K562 (cell line): ENCODE measurements around the gene MIEF1. TPM values are rescaled to one million over a fixed set of nuclear protein-coding genes. Genes with fewer than 3 reads are reported as not detected.

Experiments
- ATAC-seq: fragments of 200-7000 bp; cut with Tn5 transposase; 3 replicates; pipeline ENCODE4 v1.9.1; 2020; ENCODE audit warnings: moderate library complexity
- BruUV-seq: library from RNA; stranded (reverse); fragments of 400-500 nt; replicated peaks from 2 replicates; lab custom pipeline; 2021; lab: Mats Ljungman, UMichigan
- CTCF ChIA-PET: fragments of 300-600 bp; formaldehyde crosslinking; extraction: SDS; loops from one replicate; lab custom pipeline; 2021; ENCODE audit warnings: low intra/inter-chr PET ratio; lab: Yijun Ruan, JAX
- POLR2A ChIA-PET: fragments of 300-600, 350-650 bp; sonication (Branson Sonifier 250); formaldehyde crosslinking; extraction: SDS; loops from one replicate; lab custom pipeline; 2021; ENCODE audit warnings: antibody characterized with exemption, inconsistent platforms; lab: Yijun Ruan, JAX
- DNase-seq, 4 experiments: peaks; one replicate each; pipeline versions ENCODE4 v3.0.0 to v3.0.0-alpha.2; 2011 to 2018; ENCODE audit warnings: low spot score in 3 of 4, mixed read lengths in 3 of 4; ENCODE audit errors: extremely low read depth in 1 of 4
- FAIRE-seq: peaks from 2 replicates; lab custom pipeline; 2011; peaks lifted over from hg19 to GRCh38; lab: Jason Lieb, UNC
- H2AFZ ChIP-seq: 2 replicates; pipeline ENCODE4 v1.6.0; 2011; ENCODE audit warnings: low read depth, low read length, control low read depth, inconsistent platforms
- H3K27ac ChIP-seq: fragments of 200-600 bp; 3 replicates; pipeline ENCODE4 v1.8.0; 2011; ENCODE audit warnings: low read depth, mild to moderate bottlenecking, control low read depth, inconsistent platforms, low read length, moderate library complexity, mixed read lengths; ENCODE audit errors: extremely low read depth
- H3K27me3 ChIP-seq, 2 experiments: fragments of 300-600 bp in 1 of 2; 2 replicates in 1 of 2; 3 replicates in 1 of 2; pipeline versions ENCODE4 v1.6.0 to v1.8.0; 2011; ENCODE audit warnings: inconsistent platforms in 2 of 2, low read length in 2 of 2, mild to moderate bottlenecking in 1 of 2, mixed read lengths in 1 of 2, moderate library complexity in 1 of 2; ENCODE audit not compliant: control insufficient read depth in 2 of 2, insufficient read depth in 2 of 2
- H3K36me3 ChIP-seq: fragments of 300-600 bp; 3 replicates; pipeline ENCODE4 v1.8.0; 2011; ENCODE audit warnings: mild to moderate bottlenecking, low read length, inconsistent platforms; ENCODE audit not compliant: control insufficient read depth, insufficient read depth
- H3K4me1 ChIP-seq, 2 experiments: fragments of 200-600 bp in 1 of 2; replicated peaks in 1 of 2; 2 replicates in 1 of 2; 3 replicates in 1 of 2; pipeline versions ENCODE4 v1.5.1 to v1.8.0; 2011; ENCODE audit warnings: inconsistent platforms in 2 of 2, low read length in 2 of 2, mild to moderate bottlenecking in 1 of 2, mixed read lengths in 1 of 2, moderate library complexity in 1 of 2; ENCODE audit not compliant: control insufficient read depth in 2 of 2, insufficient read depth in 2 of 2
- H3K4me2 ChIP-seq: 2 replicates; pipeline ENCODE4 v1.6.1; 2011; ENCODE audit warnings: low read length, control low read depth, inconsistent platforms, mixed read lengths; ENCODE audit not compliant: insufficient read depth
- H3K4me3 ChIP-seq: fragments of 200-600 bp; sonication (generic), shearing (Covaris generic); 2 replicates; pipeline ENCODE4 v1.5.1; 2016; ENCODE audit warnings: control low read depth, inconsistent platforms
- H3K79me2 ChIP-seq: fragments of 200-600 bp; 3 replicates; pipeline ENCODE4 v1.8.0; 2011; ENCODE audit warnings: low read length, inconsistent platforms; ENCODE audit not compliant: control insufficient read depth, insufficient read depth
- H3K9ac ChIP-seq, 2 experiments: 2 replicates each; pipeline versions ENCODE4 v1.6.0 to v1.6.1; 2011; ENCODE audit warnings: low read depth in 2 of 2, low read length in 2 of 2, control low read depth in 1 of 2, inconsistent platforms in 1 of 2, mild to moderate bottlenecking in 1 of 2, mixed read lengths in 1 of 2; ENCODE audit not compliant: insufficient read depth in 1 of 2
- H3K9me1 ChIP-seq: one replicate; pipeline ENCODE4 v1.6.0; 2011; ENCODE audit warnings: inconsistent platforms, mild to moderate bottlenecking, low read length, moderate library complexity; ENCODE audit not compliant: control insufficient read depth, insufficient read depth
- H3K9me3 ChIP-seq: replicated peaks from 2 replicates; pipeline ENCODE4 v1.5.1; 2011; ENCODE audit warnings: low read depth, low read length, inconsistent platforms; ENCODE audit not compliant: control insufficient read depth, insufficient read depth
- H4K20me1 ChIP-seq: replicated peaks from 2 replicates; pipeline ENCODE4 v1.6.1; 2011; ENCODE audit warnings: low read length, inconsistent platforms, mixed read lengths; ENCODE audit not compliant: control insufficient read depth, insufficient read depth
- ARHGAP35 ChIP-seq: fragments of 450-650 bp; IDR thresholded peaks from 2 replicates; pipeline ENCODE4 v1.6.1; 2018; ENCODE audit not compliant: partially characterized antibody
- CBX5 ChIP-seq: IDR thresholded peaks from 2 replicates; pipeline ENCODE4 v1.6.1; 2014; ENCODE audit warnings: low read depth, borderline replicate concordance
- COPS2 ChIP-seq: fragments of 450-650 bp; conservative IDR thresholded peaks from 2 replicates; pipeline ENCODE4 v1.6.1; 2016; ENCODE audit warnings: mild to moderate bottlenecking, moderate library complexity
- E2F8 ChIP-seq: fragments of 450-650 bp; IDR thresholded peaks from 2 replicates; pipeline ENCODE4 v1.7.1; 2018; ENCODE audit warnings: mild to moderate bottlenecking, low read depth; ENCODE audit not compliant: partially characterized antibody
- HNRNPK ChIP-seq: fragments of 200-400 bp; formaldehyde crosslinking; IDR thresholded peaks from one replicate; pipeline ENCODE4 v1.6.1; 2018; ENCODE audit warnings: mild to moderate bottlenecking, low read depth, low read length; ENCODE audit not compliant: poor library complexity, severe bottlenecking
- PTTG1 ChIP-seq: fragments of 450-650 bp; IDR thresholded peaks from 2 replicates; pipeline ENCODE4 v1.6.1; 2016; ENCODE audit warnings: low read depth, mild to moderate bottlenecking, missing genetic modification characterization, missing compliant biosample characterization
- SAFB2 ChIP-seq: fragments of 200-400 bp; formaldehyde crosslinking; IDR thresholded peaks from 2 replicates; pipeline ENCODE4 v1.6.1; 2018; ENCODE audit warnings: borderline replicate concordance, low read length, low read depth, moderate library complexity; ENCODE audit not compliant: severe bottlenecking
- SMAD2 ChIP-seq: fragments of 150-350 bp; IDR thresholded peaks from 2 replicates; pipeline ENCODE4 v1.6.1; 2014; ENCODE audit warnings: low read depth, mild to moderate bottlenecking, low read length
- TARDBP ChIP-seq: fragments of 450-650 bp; IDR thresholded peaks from 2 replicates; pipeline ENCODE4 v1.6.1; 2016
- TCF7L2 ChIP-seq: fragments of 150-350 bp; IDR thresholded peaks from 2 replicates; pipeline ENCODE4 v1.6.1; 2016; ENCODE audit warnings: low read depth, mild to moderate bottlenecking, low read length, moderate library complexity
- THRAP3 ChIP-seq: fragments of 450-650 bp; IDR thresholded peaks from 2 replicates; pipeline ENCODE4 v1.6.1; 2016; ENCODE audit warnings: mild to moderate bottlenecking, inconsistent platforms, borderline replicate concordance
- YY1 ChIP-seq, 3 experiments: IDR thresholded peaks; 2 replicates each; pipeline ENCODE4 v1.6.1; 2011; ENCODE audit warnings: low read length in 2 of 3, mild to moderate bottlenecking in 2 of 3, moderate library complexity in 2 of 3, borderline replicate concordance in 1 of 3, control low read depth in 1 of 3, low read depth in 1 of 3; ENCODE audit not compliant: insufficient read depth in 3 of 3, insufficient replicate concordance in 2 of 3, control insufficient read depth in 1 of 3, insufficient read length in 1 of 3; ENCODE audit errors: extremely low read depth in 1 of 3
- ZFP1 ChIP-seq: fragments of 450-650 bp; formaldehyde crosslinking; IDR thresholded peaks from 2 replicates; pipeline ENCODE4 v1.4.0; 2020; ENCODE audit warnings: mild to moderate bottlenecking, mixed read lengths
- ZNF398 ChIP-seq: fragments of 250-450 bp; sonication (Bioruptor Pico); IDR thresholded peaks from 2 replicates; pipeline ENCODE4 v1.8.0; 2021; ENCODE audit warnings: moderate library complexity, mild to moderate bottlenecking, inconsistent platforms
- WGBS: fragments of 100-300 bp; shearing (Covaris generic); methylation state at CpG from one replicate; pipeline ENCODE4 v1.1.6; 2016; ENCODE audit warnings: low coverage, mixed read lengths; ENCODE audit not compliant: insufficient coverage; ENCODE audit errors: missing lambda C conversion rate; 5-methylcytosine and 5-hydroxymethylcytosine counted together
- in situ Hi-C: fragments of 300-500 bp; cut with MboI; formaldehyde crosslinking; loops from 4 replicates; pipeline ENCODE4 v1.15.0; 2018; ENCODE audit warnings: inconsistent platforms, mixed read lengths
- intact Hi-C: fragments of 100-400 bp; cut with micrococcal nuclease; formaldehyde crosslinking; loops from 2 replicates; pipeline ENCODE4 v1.14.2; 2022
- polyA plus RNA-seq, 8 experiments: library from polyadenylated mRNA; depleted of rRNA in 4 of 8; stranded (reverse) in 5 of 8; unstranded in 3 of 8; fragments of >200 nt; fragmentation: Nextera tagmentation in 2 of 8; fragmentation: Illumina TruSeq in 1 of 8; extraction: Ambion mirVana in 2 of 8; extraction: Trizol in 1 of 8; gene quantifications; 2 replicates each; pipeline versions ENCODE4 v1.2.1 to v1.2.3, GENCODE V29; 2011 to 2014; ENCODE audit warnings: inconsistent platforms in 1 of 8, missing spikeins in 1 of 8
- total RNA-seq, 7 experiments: library from RNA; depleted of rRNA in 6 of 7; stranded (reverse); fragments of >200 nt in 6 of 7; fragmentation: Illumina TruSeq in 2 of 7; extraction: Trizol in 2 of 7; gene quantifications; 2 replicates each; pipeline versions ENCODE4 v1.2.1 to v1.2.3, GENCODE V29; 2011 to 2021; ENCODE audit warnings: low replicate concordance in 1 of 7

Gene MIEF1
- total and polyA plus RNA-seq, 9 of the 15 experiments (the other 6 are each of a cell fraction or from before 2014, with no cell fraction given) = 10.9 to 51.8 (median 25.5) TPM

- H3K9me1 ChIP-seq = no peaks in the 10 kb centered on the region
- FAIRE-seq (no peak), DNase-seq (peak in 1 of 4 experiments; percentile 19), ATAC-seq (no peak)
- in situ Hi-C loops (no loop called here), intact Hi-C loops (loop anchor here (10.0 kb wide), 1 partner anchor 351 kb away; no protein-coding TSS in a partner anchor)
- no peak overlapping the region for H3K27ac ChIP-seq
- no peak overlapping the region for H3K4me3 ChIP-seq
- H3K9me3 ChIP-seq = no peaks in the 10 kb centered on the region
- BruUV-seq = no TSS peak
- CTCF ChIA-PET = no interaction called here
- no peaks in the 10 kb centered on the region for H3K27me3 ChIP-seq
- no peak overlapping the region for H3K4me2 ChIP-seq
- 40% methylated on average over 1 of the region's 4 CpGs for WGBS
- peaks cover 30% of the 10 kb centered on the region for H4K20me1 ChIP-seq
- peaks cover 73% of the 10 kb centered on the region for H3K36me3 ChIP-seq
- no peak overlapping the region for H2AFZ ChIP-seq
- H3K9ac ChIP-seq = no peak overlapping the region
- peaks cover 20 to 57% of the 10 kb centered on the region in 2 experiments; a peak in 4 of 5 replicates for H3K4me1 ChIP-seq
- POLR2A ChIA-PET = interaction anchor here (0.5 to 6.1 kb wide), 8 partner anchors 9 to 491 kb away, joined by 3 to 106 read pairs (median 4); partner anchors contain the start of genes MIEF1 and RPL3
- H3K79me2 ChIP-seq = peaks cover 67% of the 10 kb centered on the region
- TF ChIP-seq PTTG1 (tag) (no peak), ZFP1 (CRISPR knock-in tag) (no peak), TCF7L2 (no peak), ZNF398 (CRISPR knock-in tag) (no peak), THRAP3 (no peak), SMAD2 (no peak), SAFB2 (no peak), ARHGAP35 (no peak), HNRNPK (no peak), COPS2 (no peak), E2F8 (no peak), CBX5 (no peak), YY1 (IDR thresholded peaks at IDR 0.05; ENCODE audit: borderline replicate concordance in 1 of 3, control insufficient read depth in 1 of 3, extremely low read depth in 1 of 3, insufficient read depth in 3 of 3, insufficient read length in 1 of 3, insufficient replicate concordance in 2 of 3, low read depth in 1 of 3, low read length in 2 of 3) (no peak), TARDBP (no peak)
Observed at GRCh38 chr22:39525658-39525975, 23.5 kb downstream of the MIEF1 start.
